Astrocyte of the spinal cord (primary cell): ENCODE data around the gene EFHB.
"Not testable (repeated sequence)": the region's sequence is repeated elsewhere in the genome, so short reads cannot be mapped to it uniquely, and the experiment has no call there.

ENCODE experiments used
- DNase-seq: peaks from one replicate; pipeline ENCODE4 v3.0.0; 2011; ENCODE audit warnings: low read depth, low spot score
- H3K4me3 ChIP-seq: 2 replicates; pipeline ENCODE4 v1.5.1; 2011; ENCODE audit warnings: low read depth, mild to moderate bottlenecking, low read length, moderate library complexity
- CTCF ChIP-seq: IDR thresholded peaks from 2 replicates; pipeline ENCODE4 v1.5.1; 2012; ENCODE audit warnings: low read depth, mild to moderate bottlenecking, low read length, inconsistent platforms
- in situ Hi-C: cut with HindIII; loops from 2 replicates; pipeline ENCODE4 v1.10.0; 2017; ENCODE audit warnings: low sequenced_read_pairs

EFHB gene

GRCh38 chr3:19877656-19878055, 56.4 kb downstream of the EFHB start:
- H3K4me3 ChIP-seq: no peak overlapping the region
- DNase-seq: no peak
- in situ Hi-C loops: no loop called here

GRCh38 chr3:19866751-19867347, 67.2 kb downstream of the EFHB start:
- DNase-seq: peak; percentile 71
- H3K4me3 ChIP-seq: no peak overlapping the region
- in situ Hi-C loops: no loop called here
- peak; percentile 79 for TF ChIP-seq CTCF

More at GRCh38 chr3:19877656-19878055, 56.4 kb downstream of the EFHB start:
- no peak for TF ChIP-seq CTCF

GRCh38 chr3:19855318-19855717, 78.7 kb downstream of the EFHB start:
- DNase-seq, in situ Hi-C loops, H3K4me3 ChIP-seq: not testable (repeated sequence)

GRCh38 chr3:19846609-19847008, 87.4 kb downstream of the EFHB start:
- H3K4me3 ChIP-seq, in situ Hi-C loops, DNase-seq: not testable (repeated sequence)
